Breast epithelium (tissue), 4 donors: ENCODE results near the gene GFRA1. TPM values are rescaled to one million over a fixed set of nuclear protein-coding genes. Genes with fewer than 3 reads are reported as not detected.

ENCODE experiments used
- DNase-seq, 2 donors: peaks; one replicate each; pipeline ENCODE4 v3.0.0-alpha.2; 2019; ENCODE audit warnings: low spot score in 2 of 2
- H3K27ac ChIP-seq, 2 donors: fragments of 200-600 bp; sonication (generic) in 1 of 2; one replicate each; pipeline ENCODE4 v1.5.1; 2016 to 2019; ENCODE audit warnings: mild to moderate bottlenecking in 1 of 2
- H3K27me3 ChIP-seq, 2 donors: fragments of 200-600 bp; sonication (generic) in 1 of 2; one replicate each; pipeline versions ENCODE4 v1.5.1 to v1.6.0; 2017 to 2019; ENCODE audit warnings: control low read depth in 1 of 2, mild to moderate bottlenecking in 1 of 2
- H3K36me3 ChIP-seq: fragments of 200-600 bp; one replicate; pipeline ENCODE4 v1.5.1; 2019
- H3K4me1 ChIP-seq, 2 donors: fragments of 200-600 bp; sonication (generic); one replicate each; pipeline ENCODE4 v1.5.1; 2016 to 2019; ENCODE audit warnings: control low read depth in 1 of 2
- H3K4me3 ChIP-seq, 3 donors: fragments of 200-600 bp; sonication (generic); 1 replicate in 2 of 3; 2 replicates in 1 of 3; pipeline ENCODE4 v1.5.1; 2016 to 2019; ENCODE audit warnings: mild to moderate bottlenecking in 3 of 3, moderate library complexity in 2 of 3
- H3K9me3 ChIP-seq, 2 donors: fragments of 200-600 bp; sonication (generic) in 1 of 2; one replicate each; pipeline ENCODE4 v1.5.1; 2016 to 2019; ENCODE audit warnings: control low read depth in 1 of 2
- POLR2A ChIP-seq: fragments of 450-650 bp; IDR thresholded peaks from one replicate; pipeline ENCODE4 v1.6.1; 2016; ENCODE audit warnings: antibody characterized with exemption, mild to moderate bottlenecking, moderate library complexity
- POLR2AphosphoS5 ChIP-seq, 3 donors: sonication (generic); formaldehyde crosslinking; IDR thresholded peaks; one replicate each; pipeline ENCODE4 v1.6.1; 2017; ENCODE audit warnings: antibody characterized with exemption in 3 of 3
- intact Hi-C: fragments of 100-400 bp; cut with DNase I; formaldehyde crosslinking; loops from one replicate; pipeline ENCODE4 v1.15.1; 2023; ENCODE audit warnings: low total_unique reads
- total RNA-seq, 3 donors: library from RNA; depleted of rRNA; stranded (reverse); fragments of >200 nt; gene quantifications; one replicate each; pipeline ENCODE4 v1.1.0, GENCODE V29; 2016
- TF ChIP-seq, protein P1 (sequence below), 3 donors: fragments of 450-650 bp; IDR thresholded peaks; one replicate each; pipeline ENCODE4 v1.5.1; 2016 to 2017; ENCODE audit warnings: antibody characterized with exemption in 3 of 3, mild to moderate bottlenecking in 3 of 3, moderate library complexity in 3 of 3

Gene GFRA1
- total RNA-seq, 3 donors from 2014 or later: 88.2 to 153 (median 98.5) TPM

GRCh38 chr10:116125180-116125579 is 147.8 kb downstream of the GFRA1 start:
- no peak overlapping the region for H3K27ac ChIP-seq
- no peak for TF ChIP-seq POLR2A
- TF ChIP-seq, protein P1, sequence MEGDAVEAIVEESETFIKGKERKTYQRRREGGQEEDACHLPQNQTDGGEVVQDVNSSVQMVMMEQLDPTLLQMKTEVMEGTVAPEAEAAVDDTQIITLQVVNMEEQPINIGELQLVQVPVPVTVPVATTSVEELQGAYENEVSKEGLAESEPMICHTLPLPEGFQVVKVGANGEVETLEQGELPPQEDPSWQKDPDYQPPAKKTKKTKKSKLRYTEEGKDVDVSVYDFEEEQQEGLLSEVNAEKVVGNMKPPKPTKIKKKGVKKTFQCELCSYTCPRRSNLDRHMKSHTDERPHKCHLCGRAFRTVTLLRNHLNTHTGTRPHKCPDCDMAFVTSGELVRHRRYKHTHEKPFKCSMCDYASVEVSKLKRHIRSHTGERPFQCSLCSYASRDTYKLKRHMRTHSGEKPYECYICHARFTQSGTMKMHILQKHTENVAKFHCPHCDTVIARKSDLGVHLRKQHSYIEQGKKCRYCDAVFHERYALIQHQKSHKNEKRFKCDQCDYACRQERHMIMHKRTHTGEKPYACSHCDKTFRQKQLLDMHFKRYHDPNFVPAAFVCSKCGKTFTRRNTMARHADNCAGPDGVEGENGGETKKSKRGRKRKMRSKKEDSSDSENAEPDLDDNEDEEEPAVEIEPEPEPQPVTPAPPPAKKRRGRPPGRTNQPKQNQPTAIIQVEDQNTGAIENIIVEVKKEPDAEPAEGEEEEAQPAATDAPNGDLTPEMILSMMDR (IDR thresholded peaks at IDR 0.05): no peak
- TF ChIP-seq POLR2AphosphoS5 (IDR thresholded peaks at IDR 0.05): no peak
- no peak for DNase-seq
- no peaks in the 10 kb centered on the region for H3K36me3 ChIP-seq
- H3K4me3 ChIP-seq: no peak overlapping the region
- no peaks in the 10 kb centered on the region for H3K9me3 ChIP-seq
- H3K27me3 ChIP-seq: no peaks in the 10 kb centered on the region
- intact Hi-C loops: no loop called here
- H3K4me1 ChIP-seq: no peaks in the 10 kb centered on the region

- intact Hi-C loops: no loop called here
- no peak overlapping the region for H3K27ac ChIP-seq
- no peak for DNase-seq
- H3K36me3 ChIP-seq: no peaks in the 10 kb centered on the region
- H3K4me1 ChIP-seq: no peaks in the 10 kb centered on the region
- no peaks in the 10 kb centered on the region for H3K27me3 ChIP-seq
- no peak overlapping the region for H3K4me3 ChIP-seq
- no peaks in the 10 kb centered on the region for H3K9me3 ChIP-seq
- no peak for TF ChIP-seq POLR2AphosphoS5 (IDR thresholded peaks at IDR 0.05)
- TF ChIP-seq, protein P1 (IDR thresholded peaks at IDR 0.05): no peak
- TF ChIP-seq POLR2A: no peak
Measured at GRCh38 chr10:116124777-116125176, 148.2 kb downstream of the GFRA1 start.

- no peak overlapping the region for H3K4me3 ChIP-seq
- H3K27me3 ChIP-seq: no peaks in the 10 kb centered on the region
- intact Hi-C loops: no loop called here
- TF ChIP-seq, protein P1 (IDR thresholded peaks at IDR 0.05): no peak
- TF ChIP-seq POLR2A: no peak
- no peak for TF ChIP-seq POLR2AphosphoS5 (IDR thresholded peaks at IDR 0.05)
- H3K36me3 ChIP-seq: no peaks in the 10 kb centered on the region
- DNase-seq: no peak
- no peaks in the 10 kb centered on the region for H3K4me1 ChIP-seq
- H3K9me3 ChIP-seq: no peaks in the 10 kb centered on the region
- no peak overlapping the region for H3K27ac ChIP-seq
Measured at GRCh38 chr10:116122664-116123063, 150.3 kb downstream of the GFRA1 start.

GRCh38 chr10:116121640-116122525 is 151.1 kb downstream of the GFRA1 start:
- TF ChIP-seq POLR2A (no peak), POLR2AphosphoS5 (IDR thresholded peaks at IDR 0.05) (no peak)
- TF ChIP-seq, protein P1 (IDR thresholded peaks at IDR 0.05): no peak
- H3K27ac ChIP-seq: no peak overlapping the region
- H3K4me1 ChIP-seq: no peaks in the 10 kb centered on the region
- H3K4me3 ChIP-seq: no peak overlapping the region
- H3K36me3 ChIP-seq: no peaks in the 10 kb centered on the region
- intact Hi-C loops: no loop called here
- no peaks in the 10 kb centered on the region for H3K9me3 ChIP-seq
- no peaks in the 10 kb centered on the region for H3K27me3 ChIP-seq
- no peak for DNase-seq

DNA sequence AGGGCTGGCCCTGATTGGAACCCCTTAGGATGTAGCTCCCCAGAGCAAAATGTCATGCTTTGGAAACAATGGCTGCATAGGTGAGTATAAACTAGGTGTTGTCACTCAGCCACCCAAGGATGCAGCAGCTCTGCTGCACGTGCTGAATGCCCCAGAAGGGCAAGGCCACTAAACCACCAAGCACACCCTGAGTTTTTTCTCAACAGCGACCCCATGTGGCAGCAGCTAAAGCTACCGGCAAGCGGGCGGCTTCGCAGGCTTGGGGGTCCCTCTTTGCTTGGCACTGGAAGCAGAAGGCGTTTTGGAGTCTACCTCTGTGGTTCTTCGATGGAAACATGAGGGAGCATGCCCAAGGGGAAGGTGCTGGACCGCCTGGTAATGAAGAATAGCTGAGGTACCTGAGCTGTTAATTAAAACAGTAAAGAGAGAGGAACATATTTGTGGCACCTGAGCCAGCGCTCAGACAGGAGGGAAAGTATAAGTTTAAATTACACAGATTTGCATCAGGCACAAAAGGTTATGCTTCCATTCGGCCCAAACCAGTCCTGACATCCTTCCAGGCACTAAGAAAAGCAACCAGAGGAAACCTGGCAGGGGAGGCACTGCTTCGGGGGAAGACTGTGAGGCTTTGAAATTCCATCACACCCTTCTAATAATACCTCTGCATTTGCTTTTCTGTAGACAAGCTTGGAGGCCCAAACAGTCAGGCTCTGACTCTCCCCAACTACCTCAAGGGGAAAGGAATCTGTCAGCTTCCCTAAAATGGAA is 152.1 kb downstream of the GFRA1 start:
- no peaks in the 10 kb centered on the region for H3K36me3 ChIP-seq
- H3K4me1 ChIP-seq: no peaks in the 10 kb centered on the region
- H3K9me3 ChIP-seq: no peaks in the 10 kb centered on the region
- DNase-seq: no peak
- H3K27ac ChIP-seq: no peak overlapping the region
- intact Hi-C loops: no loop called here
- TF ChIP-seq POLR2A (no peak), POLR2AphosphoS5 (IDR thresholded peaks at IDR 0.05) (no peak)
- TF ChIP-seq, protein P1 (IDR thresholded peaks at IDR 0.05): no peak
- H3K4me3 ChIP-seq: no peak overlapping the region
- H3K27me3 ChIP-seq: no peaks in the 10 kb centered on the region
